ENCODE data around the gene CCDC3.

The CCDC3 gene

DNA sequence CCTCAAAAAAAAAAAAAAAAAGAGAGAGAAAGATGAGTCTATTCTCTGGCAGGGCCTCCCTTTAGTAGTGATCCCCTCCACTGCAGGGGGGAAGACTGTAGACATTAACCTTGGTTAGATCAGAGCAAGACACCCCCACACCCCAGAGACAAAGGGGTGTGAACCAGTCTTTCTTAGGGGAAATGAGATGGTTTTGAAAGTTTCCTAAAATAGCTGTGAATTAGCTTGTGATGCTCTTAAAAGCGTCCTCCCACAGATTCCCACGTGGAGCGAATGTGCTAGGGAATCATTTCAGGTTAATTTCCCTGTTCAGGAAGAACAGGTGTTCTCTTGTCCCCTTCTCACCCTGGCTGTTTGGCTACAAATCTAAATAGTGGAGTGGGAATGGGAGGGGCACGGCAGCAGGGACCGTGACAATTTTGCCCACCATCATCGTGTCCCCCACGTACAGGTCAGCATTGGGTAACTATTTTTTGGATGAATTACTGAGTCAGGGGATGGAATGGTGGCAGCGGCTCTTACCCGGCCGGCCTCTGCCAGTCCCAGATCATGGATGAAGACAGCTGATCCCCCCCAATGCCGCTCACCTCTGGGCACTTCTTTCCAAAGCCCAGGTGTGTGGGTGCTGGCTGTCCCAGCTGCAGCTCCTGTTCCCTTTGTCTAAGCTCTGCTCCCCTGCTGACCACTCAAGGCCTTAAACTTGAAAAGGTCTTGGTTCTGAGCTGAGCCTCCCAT lies 152.9 kb downstream of the CCDC3 start:
- TF ChIP-seq, protein P1, sequence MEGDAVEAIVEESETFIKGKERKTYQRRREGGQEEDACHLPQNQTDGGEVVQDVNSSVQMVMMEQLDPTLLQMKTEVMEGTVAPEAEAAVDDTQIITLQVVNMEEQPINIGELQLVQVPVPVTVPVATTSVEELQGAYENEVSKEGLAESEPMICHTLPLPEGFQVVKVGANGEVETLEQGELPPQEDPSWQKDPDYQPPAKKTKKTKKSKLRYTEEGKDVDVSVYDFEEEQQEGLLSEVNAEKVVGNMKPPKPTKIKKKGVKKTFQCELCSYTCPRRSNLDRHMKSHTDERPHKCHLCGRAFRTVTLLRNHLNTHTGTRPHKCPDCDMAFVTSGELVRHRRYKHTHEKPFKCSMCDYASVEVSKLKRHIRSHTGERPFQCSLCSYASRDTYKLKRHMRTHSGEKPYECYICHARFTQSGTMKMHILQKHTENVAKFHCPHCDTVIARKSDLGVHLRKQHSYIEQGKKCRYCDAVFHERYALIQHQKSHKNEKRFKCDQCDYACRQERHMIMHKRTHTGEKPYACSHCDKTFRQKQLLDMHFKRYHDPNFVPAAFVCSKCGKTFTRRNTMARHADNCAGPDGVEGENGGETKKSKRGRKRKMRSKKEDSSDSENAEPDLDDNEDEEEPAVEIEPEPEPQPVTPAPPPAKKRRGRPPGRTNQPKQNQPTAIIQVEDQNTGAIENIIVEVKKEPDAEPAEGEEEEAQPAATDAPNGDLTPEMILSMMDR (conservative IDR thresholded peaks at IDR 0.05; ENCODE audit: low read length): no peak
- no peak overlapping the region for H3K4me3 ChIP-seq (ENCODE audit: low read length)

DNA sequence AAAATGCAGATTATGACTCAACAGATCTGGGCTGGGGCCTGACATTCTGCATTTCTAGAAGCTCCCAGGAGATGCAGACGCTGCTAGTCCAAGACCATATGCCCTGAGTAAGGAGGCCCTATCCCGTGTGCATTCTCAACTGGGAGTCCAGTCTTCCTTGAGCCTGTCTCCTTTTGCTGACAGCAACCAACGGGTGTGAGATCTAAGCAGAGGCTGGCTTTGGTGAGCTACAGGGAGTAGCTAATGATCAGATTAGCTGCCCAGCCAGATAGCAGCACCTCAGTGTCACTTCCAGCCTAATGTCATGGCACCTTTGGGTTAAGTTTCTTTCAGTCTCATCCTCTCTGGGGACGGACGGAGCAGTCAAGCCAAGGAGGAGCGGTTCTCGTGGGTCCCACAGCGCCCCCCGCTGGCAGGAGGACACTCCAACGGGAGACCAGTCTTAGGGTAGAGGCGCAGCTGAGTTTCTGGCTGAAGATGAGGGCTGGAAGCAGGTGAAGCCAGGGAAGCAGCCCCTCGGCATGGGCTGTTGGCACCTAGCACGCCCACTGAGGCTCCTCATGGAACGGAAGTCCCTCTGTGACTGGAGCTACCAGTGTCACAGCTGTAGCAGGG lies 154.0 kb downstream of the CCDC3 start:
- DNase-seq (ENCODE audit: low read depth): no peak
- TF ChIP-seq, protein P1 (conservative IDR thresholded peaks at IDR 0.05; ENCODE audit: low read length): peak; percentile 14; the same call in 1 of the 2 replicates
- no peak overlapping the region for H3K4me3 ChIP-seq (ENCODE audit: low read length)

More for the DNA sequence above, 152.9 kb downstream of the CCDC3 start:
- no peak for DNase-seq (ENCODE audit: low read depth)

DNA sequence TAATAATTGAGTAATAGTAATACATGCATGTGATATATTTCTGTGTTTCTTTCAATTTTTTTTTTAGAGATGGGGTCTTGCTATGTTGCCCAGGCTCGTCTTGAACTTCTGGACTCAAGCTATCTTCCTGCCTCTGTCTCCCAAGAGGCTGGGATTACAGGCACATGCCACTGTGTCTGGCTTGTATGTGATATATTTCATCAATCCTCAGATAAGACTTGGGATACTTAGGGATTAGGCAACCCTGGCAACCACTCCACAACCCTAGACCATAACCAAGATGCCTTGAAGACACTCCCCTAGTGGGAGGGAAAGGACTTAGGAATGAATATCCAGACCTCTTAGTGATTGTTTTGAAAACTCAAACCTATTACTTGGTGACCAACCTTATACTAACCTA lies 154.8 kb downstream of the CCDC3 start:
- TF ChIP-seq, protein P1 (conservative IDR thresholded peaks at IDR 0.05; ENCODE audit: low read length): no peak
- no peak overlapping the region for H3K4me3 ChIP-seq (ENCODE audit: low read length)
- peak; percentile 45 for DNase-seq (ENCODE audit: low read depth)

Measured in AG10803 (cell line).